GM12892 (cell line): ENCODE data around the gene GTPBP4.

Source experiments
- POLR2A ChIP-seq: IDR thresholded peaks from 2 replicates; pipeline ENCODE4 v1.6.1; 2011; ENCODE audit warnings: low read depth, low read length, control low read depth
- POLR2AphosphoS5 ChIP-seq: IDR thresholded peaks from 2 replicates; pipeline ENCODE4 v1.6.1; 2011; ENCODE audit warnings: low read depth, low read length, control low read depth
- TAF1 ChIP-seq: IDR thresholded peaks from 2 replicates; pipeline ENCODE4 v1.6.1; 2011; ENCODE audit warnings: low read depth, mild to moderate bottlenecking, control low read depth, low read length, borderline replicate concordance

GRCh38 chr10:1024103-1024502 lies 35.9 kb downstream of the GTPBP4 start:
- TF ChIP-seq POLR2A (no peak), TAF1 (no peak), POLR2AphosphoS5 (no peak)
